ES-I3 (cell line): ENCODE measurements around the gene CYBA.

ENCODE experiments used
- H3K36me3 ChIP-seq: 2 replicates; pipeline ENCODE4 v1.6.1; 2013; ENCODE audit warnings: mild to moderate bottlenecking, low read length, control low read depth, moderate library complexity; ENCODE audit not compliant: insufficient read depth
- H3K4me1 ChIP-seq: 2 replicates; pipeline ENCODE4 v1.6.1; 2013; ENCODE audit warnings: mild to moderate bottlenecking, control low read depth, low read length; ENCODE audit not compliant: insufficient read depth
- H3K9ac ChIP-seq: 2 replicates; pipeline ENCODE4 v1.6.1; 2013; ENCODE audit warnings: low read depth, mild to moderate bottlenecking, low read length, moderate library complexity
- H3K9me3 ChIP-seq: 2 replicates; pipeline ENCODE4 v1.6.1; 2013; ENCODE audit warnings: mild to moderate bottlenecking, low read length, moderate library complexity; ENCODE audit not compliant: control insufficient read depth, insufficient read depth

CYBA gene

GRCh38 chr16:88659160-88659559, 8.3 kb upstream of the CYBA start:
- H3K4me1 ChIP-seq: no peaks in the 10 kb centered on the region
- H3K9ac ChIP-seq: no peak overlapping the region
- no peaks in the 10 kb centered on the region for H3K36me3 ChIP-seq
- H3K9me3 ChIP-seq: no peaks in the 10 kb centered on the region

GRCh38 chr16:88658714-88659113, 7.9 kb upstream of the CYBA start:
- H3K36me3 ChIP-seq: no peaks in the 10 kb centered on the region
- H3K9ac ChIP-seq: no peak overlapping the region
- H3K9me3 ChIP-seq: no peaks in the 10 kb centered on the region
- no peaks in the 10 kb centered on the region for H3K4me1 ChIP-seq

- Histone ChIP-seq H3K9me3 (no peaks in the 10 kb centered on the region), H3K9ac (no peak overlapping the region), H3K36me3 (no peaks in the 10 kb centered on the region), H3K4me1 (no peaks in the 10 kb centered on the region)
Measured at GRCh38 chr16:88657371-88657770, 6.5 kb upstream of the CYBA start.

- no peaks in the 10 kb centered on the region for H3K36me3 ChIP-seq
- no peaks in the 10 kb centered on the region for H3K9me3 ChIP-seq
- H3K9ac ChIP-seq: no peak overlapping the region
- no peaks in the 10 kb centered on the region; the same call in 1 of the 2 replicates for H3K4me1 ChIP-seq
Measured at GRCh38 chr16:88656291-88656980, 5.6 kb upstream of the CYBA start.

- Histone ChIP-seq H3K36me3 (no peaks in the 10 kb centered on the region), H3K9ac (no peak overlapping the region), H3K4me1 (no peaks in the 10 kb centered on the region; the same call in 1 of the 2 replicates), H3K9me3 (no peaks in the 10 kb centered on the region)
Measured at GRCh38 chr16:88655733-88656281, 5.0 kb upstream of the CYBA start.

GRCh38 chr16:88655053-88655732, 4.3 kb upstream of the CYBA start:
- no peak overlapping the region for H3K9ac ChIP-seq
- H3K36me3 ChIP-seq: no peaks in the 10 kb centered on the region
- H3K9me3 ChIP-seq: no peaks in the 10 kb centered on the region
- H3K4me1 ChIP-seq: no peaks in the 10 kb centered on the region; the same call in 1 of the 2 replicates

- Histone ChIP-seq H3K4me1 (no peaks in the 10 kb centered on the region; the same call in 1 of the 2 replicates), H3K9ac (no peak overlapping the region), H3K36me3 (no peaks in the 10 kb centered on the region), H3K9me3 (no peaks in the 10 kb centered on the region)
Measured at GRCh38 chr16:88654363-88655052, 3.7 kb upstream of the CYBA start.

GRCh38 chr16:88653596-88654362, 2.9 kb upstream of the CYBA start:
- no peaks in the 10 kb centered on the region for H3K36me3 ChIP-seq
- no peak overlapping the region for H3K9ac ChIP-seq
- no peaks in the 10 kb centered on the region for H3K9me3 ChIP-seq
- H3K4me1 ChIP-seq: no peaks in the 10 kb centered on the region; the same call in 1 of the 2 replicates

- no peak overlapping the region for H3K9ac ChIP-seq
- H3K9me3 ChIP-seq: no peaks in the 10 kb centered on the region
- H3K36me3 ChIP-seq: no peaks in the 10 kb centered on the region
- H3K4me1 ChIP-seq: no peaks in the 10 kb centered on the region; the same call in 1 of the 2 replicates
Measured at GRCh38 chr16:88653101-88653500, 2.2 kb upstream of the CYBA start.

- H3K9ac ChIP-seq: no peak overlapping the region
Measured at GRCh38 chr16:88652762-88653063, 1.9 kb upstream of the CYBA start.

GRCh38 chr16:88651989-88652761, 1.3 kb upstream of the CYBA start:
- Histone ChIP-seq H3K36me3 (no peaks in the 10 kb centered on the region), H3K9ac (no peak overlapping the region), H3K4me1 (no peaks in the 10 kb centered on the region; the same call in 1 of the 2 replicates), H3K9me3 (no peaks in the 10 kb centered on the region)

More at GRCh38 chr16:88652762-88653063, 1.9 kb upstream of the CYBA start:
- Histone ChIP-seq H3K36me3 (no peaks in the 10 kb centered on the region), H3K4me1 (no peaks in the 10 kb centered on the region; the same call in 1 of the 2 replicates), H3K9me3 (no peaks in the 10 kb centered on the region)

GRCh38 chr16:88651276-88651988, 579 bp upstream of the CYBA start:
- Histone ChIP-seq H3K9ac (peak overlapping the region; percentile 79; the same call in 1 of the 2 replicates), H3K36me3 (no peaks in the 10 kb centered on the region), H3K9me3 (no peaks in the 10 kb centered on the region), H3K4me1 (no peaks in the 10 kb centered on the region; the same call in 1 of the 2 replicates)
